HCT116 (cell line): ENCODE data around the gene SLC25A22.

Experiments used
- CEBPB ChIP-seq: IDR thresholded peaks from 2 replicates; pipeline ENCODE4 v1.6.1; 2012; ENCODE audit warnings: low read depth
- CTCF ChIP-seq, 3 experiments: fragments of 200-600 bp in 1 of 3; sonication (generic) in 1 of 3; IDR thresholded peaks in 2 of 3; conservative IDR thresholded peaks in 1 of 3; 2 replicates each; pipeline ENCODE4 v1.5.1; 2012 to 2017; ENCODE audit warnings: low read depth in 2 of 3, low read length in 2 of 3, antibody characterized with exemption in 1 of 3, borderline replicate concordance in 1 of 3, control low read depth in 1 of 3, mild to moderate bottlenecking in 1 of 3, mixed read lengths in 1 of 3, mixed run types in 1 of 3, moderate library complexity in 1 of 3; ENCODE audit not compliant: insufficient read depth in 1 of 3
- EZH2 ChIP-seq: fragments of 200-600 bp; sonication (generic); IDR thresholded peaks from 2 replicates; pipeline ENCODE4 v1.6.1; 2017; ENCODE audit warnings: antibody characterized with exemption, mixed run types
- JUND ChIP-seq: IDR thresholded peaks from 2 replicates; pipeline ENCODE4 v1.6.1; 2012
- POLR2A ChIP-seq: IDR thresholded peaks from 2 replicates; pipeline ENCODE4 v1.7.0; 2011; ENCODE audit warnings: borderline replicate concordance; ENCODE audit not compliant: insufficient read depth, insufficient read length; ENCODE audit errors: extremely low read depth
- SIN3A ChIP-seq: IDR thresholded peaks from 2 replicates; pipeline ENCODE4 v1.6.1; 2012; ENCODE audit warnings: low read depth
- SP1 ChIP-seq: IDR thresholded peaks from 2 replicates; pipeline ENCODE4 v1.6.1; 2012; ENCODE audit warnings: low read depth
- YY1 ChIP-seq: IDR thresholded peaks from 2 replicates; pipeline ENCODE4 v1.6.1; 2011; ENCODE audit warnings: low read length, low read depth, moderate library complexity, mild to moderate bottlenecking; ENCODE audit not compliant: insufficient replicate concordance; ENCODE audit errors: extremely low read depth
- TF ChIP-seq, protein P1 (sequence below): IDR thresholded peaks from 2 replicates; pipeline ENCODE4 v1.6.1; 2012; ENCODE audit warnings: low read depth

- TF ChIP-seq POLR2A = no peak
- no peak for TF ChIP-seq CTCF (IDR thresholded peaks at IDR 0.05 in 2 of 3, conservative IDR thresholded peaks at IDR 0.05 in 1 of 3; ENCODE audit: borderline replicate concordance in 1 of 3, insufficient read depth in 1 of 3, low read depth in 2 of 3, low read length in 2 of 3)
- no peak for TF ChIP-seq JUND
- no peak for TF ChIP-seq EZH2
- TF ChIP-seq CEBPB = no peak
- TF ChIP-seq YY1 = no peak
- TF ChIP-seq, protein P1, sequence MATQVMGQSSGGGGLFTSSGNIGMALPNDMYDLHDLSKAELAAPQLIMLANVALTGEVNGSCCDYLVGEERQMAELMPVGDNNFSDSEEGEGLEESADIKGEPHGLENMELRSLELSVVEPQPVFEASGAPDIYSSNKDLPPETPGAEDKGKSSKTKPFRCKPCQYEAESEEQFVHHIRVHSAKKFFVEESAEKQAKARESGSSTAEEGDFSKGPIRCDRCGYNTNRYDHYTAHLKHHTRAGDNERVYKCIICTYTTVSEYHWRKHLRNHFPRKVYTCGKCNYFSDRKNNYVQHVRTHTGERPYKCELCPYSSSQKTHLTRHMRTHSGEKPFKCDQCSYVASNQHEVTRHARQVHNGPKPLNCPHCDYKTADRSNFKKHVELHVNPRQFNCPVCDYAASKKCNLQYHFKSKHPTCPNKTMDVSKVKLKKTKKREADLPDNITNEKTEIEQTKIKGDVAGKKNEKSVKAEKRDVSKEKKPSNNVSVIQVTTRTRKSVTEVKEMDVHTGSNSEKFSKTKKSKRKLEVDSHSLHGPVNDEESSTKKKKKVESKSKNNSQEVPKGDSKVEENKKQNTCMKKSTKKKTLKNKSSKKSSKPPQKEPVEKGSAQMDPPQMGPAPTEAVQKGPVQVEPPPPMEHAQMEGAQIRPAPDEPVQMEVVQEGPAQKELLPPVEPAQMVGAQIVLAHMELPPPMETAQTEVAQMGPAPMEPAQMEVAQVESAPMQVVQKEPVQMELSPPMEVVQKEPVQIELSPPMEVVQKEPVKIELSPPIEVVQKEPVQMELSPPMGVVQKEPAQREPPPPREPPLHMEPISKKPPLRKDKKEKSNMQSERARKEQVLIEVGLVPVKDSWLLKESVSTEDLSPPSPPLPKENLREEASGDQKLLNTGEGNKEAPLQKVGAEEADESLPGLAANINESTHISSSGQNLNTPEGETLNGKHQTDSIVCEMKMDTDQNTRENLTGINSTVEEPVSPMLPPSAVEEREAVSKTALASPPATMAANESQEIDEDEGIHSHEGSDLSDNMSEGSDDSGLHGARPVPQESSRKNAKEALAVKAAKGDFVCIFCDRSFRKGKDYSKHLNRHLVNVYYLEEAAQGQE = no peak
- TF ChIP-seq SP1 = no peak
- TF ChIP-seq SIN3A = no peak
Measured at GRCh38 chr11:829176-829846, 31.2 kb upstream of the SLC25A22 start.
